GM19240 (cell line): ENCODE data around the gene SPRY1.

Experiments used
- DNase-seq: peaks from one replicate; pipeline ENCODE4 v3.0.0; 2011; ENCODE audit warnings: low spot score; ENCODE audit not compliant: insufficient read length

Gene SPRY1

GRCh38 chr4:123409334-123409733 is 12.7 kb downstream of the SPRY1 start:
- no peak for DNase-seq

- DNase-seq: no peak
These were observed 14.9 kb downstream of the SPRY1 start for GRCh38 chr4:123411514-123411913.

- no peak for DNase-seq
These were observed 15.5 kb downstream of the SPRY1 start for GRCh38 chr4:123412091-123412505.

- DNase-seq: no peak
These were observed 16.3 kb downstream of the SPRY1 start for GRCh38 chr4:123412700-123413512.

- no peak for DNase-seq
These were observed 19.0 kb downstream of the SPRY1 start for GRCh38 chr4:123415576-123415975.

- DNase-seq: no peak
These were observed 19.4 kb downstream of the SPRY1 start for GRCh38 chr4:123415977-123416376.

GRCh38 chr4:123417813-123418212 is 21.2 kb downstream of the SPRY1 start:
- DNase-seq: no peak

GRCh38 chr4:123418351-123418931 is 21.8 kb downstream of the SPRY1 start:
- no peak for DNase-seq

GRCh38 chr4:123419885-123420755 is 23.5 kb downstream of the SPRY1 start:
- no peak for DNase-seq

- DNase-seq: no peak
These were observed 24.8 kb downstream of the SPRY1 start for GRCh38 chr4:123421227-123421936.

GRCh38 chr4:123421937-123422781 is 25.6 kb downstream of the SPRY1 start:
- no peak for DNase-seq

GRCh38 chr4:123423819-123424218 is 27.2 kb downstream of the SPRY1 start:
- DNase-seq: no peak

- no peak for DNase-seq
These were observed 31.4 kb downstream of the SPRY1 start for GRCh38 chr4:123427951-123428350.

- no peak for DNase-seq
These were observed 33.4 kb downstream of the SPRY1 start for GRCh38 chr4:123430031-123430430.

GRCh38 chr4:123430501-123430900 is 33.9 kb downstream of the SPRY1 start:
- DNase-seq: no peak

GRCh38 chr4:123433573-123433972 is 37.0 kb downstream of the SPRY1 start:
- no peak for DNase-seq

GRCh38 chr4:123433976-123434375 is 37.4 kb downstream of the SPRY1 start:
- no peak for DNase-seq

- DNase-seq: no peak
These were observed 38.9 kb downstream of the SPRY1 start for GRCh38 chr4:123435246-123436113.

- no peak for DNase-seq
These were observed 41.4 kb downstream of the SPRY1 start for GRCh38 chr4:123438031-123438430.
